ENCODE data around the gene SLC16A10. TPM values are rescaled to one million over a fixed set of nuclear protein-coding genes. Genes with fewer than 3 reads are reported as not detected.

Gene SLC16A10
- total RNA-seq, 1 donor from 2014 or later: 4.1 TPM

GRCh38 chr6:111110036-111110435 lies 22.7 kb downstream of the SLC16A10 start:
- H3K4me3 Mint-ChIP-seq (ENCODE audit: unreplicated experiment): no peak overlapping the region
- H3K27me3 Mint-ChIP-seq (ENCODE audit: unreplicated experiment): peaks cover 1% of the 10 kb centered on the region
- no peaks in the 10 kb centered on the region for H3K36me3 Mint-ChIP-seq (ENCODE audit: unreplicated experiment)
- H3K27ac Mint-ChIP-seq (ENCODE audit: unreplicated experiment): no peak overlapping the region
- TF ChIP-seq CTCF (IDR thresholded peaks at IDR 0.05; ENCODE audit: partially characterized antibody, unreplicated experiment): no peak
- DNase-seq: no peak
- H3K4me1 Mint-ChIP-seq (ENCODE audit: low read depth, unreplicated experiment): peaks cover 7% of the 10 kb centered on the region
- no peaks in the 10 kb centered on the region for H3K9me3 Mint-ChIP-seq (ENCODE audit: unreplicated experiment)

- H3K27ac Mint-ChIP-seq (ENCODE audit: unreplicated experiment): peak overlapping the region; percentile 18
- DNase-seq: no peak
- no peak for TF ChIP-seq CTCF (IDR thresholded peaks at IDR 0.05; ENCODE audit: partially characterized antibody, unreplicated experiment)
- peak overlapping the region; percentile 53 for H3K4me3 Mint-ChIP-seq (ENCODE audit: unreplicated experiment)
- no peaks in the 10 kb centered on the region for H3K9me3 Mint-ChIP-seq (ENCODE audit: unreplicated experiment)
- H3K36me3 Mint-ChIP-seq (ENCODE audit: unreplicated experiment): no peaks in the 10 kb centered on the region
- H3K27me3 Mint-ChIP-seq (ENCODE audit: unreplicated experiment): peaks cover 1% of the 10 kb centered on the region
- peaks cover 7% of the 10 kb centered on the region for H3K4me1 Mint-ChIP-seq (ENCODE audit: low read depth, unreplicated experiment)
Observed at GRCh38 chr6:111113336-111114086, 26.2 kb downstream of the SLC16A10 start.

- Mint-ChIP-seq H3K27ac (ENCODE audit: unreplicated experiment) (peak overlapping the region; percentile 18), H3K9me3 (ENCODE audit: unreplicated experiment) (no peaks in the 10 kb centered on the region), H3K4me1 (ENCODE audit: low read depth, unreplicated experiment) (peaks cover 7% of the 10 kb centered on the region), H3K36me3 (ENCODE audit: unreplicated experiment) (no peaks in the 10 kb centered on the region), H3K4me3 (ENCODE audit: unreplicated experiment) (no peak overlapping the region), H3K27me3 (ENCODE audit: unreplicated experiment) (peaks cover 1% of the 10 kb centered on the region)
- no peak for TF ChIP-seq CTCF (IDR thresholded peaks at IDR 0.05; ENCODE audit: partially characterized antibody, unreplicated experiment)
- no peak for DNase-seq
Observed at GRCh38 chr6:111114087-111114443, 26.8 kb downstream of the SLC16A10 start.

- no peak for DNase-seq
- H3K4me1 Mint-ChIP-seq (ENCODE audit: low read depth, unreplicated experiment): peaks cover 7% of the 10 kb centered on the region
- H3K36me3 Mint-ChIP-seq (ENCODE audit: unreplicated experiment): no peaks in the 10 kb centered on the region
- peaks cover 1% of the 10 kb centered on the region for H3K27me3 Mint-ChIP-seq (ENCODE audit: unreplicated experiment)
- no peak overlapping the region for H3K4me3 Mint-ChIP-seq (ENCODE audit: unreplicated experiment)
- no peaks in the 10 kb centered on the region for H3K9me3 Mint-ChIP-seq (ENCODE audit: unreplicated experiment)
- no peak overlapping the region for H3K27ac Mint-ChIP-seq (ENCODE audit: unreplicated experiment)
- TF ChIP-seq CTCF (IDR thresholded peaks at IDR 0.05; ENCODE audit: partially characterized antibody, unreplicated experiment): no peak
Observed at GRCh38 chr6:111114482-111114881, 27.2 kb downstream of the SLC16A10 start.

GRCh38 chr6:111118826-111119225 lies 31.5 kb downstream of the SLC16A10 start:
- no peak for TF ChIP-seq CTCF (IDR thresholded peaks at IDR 0.05; ENCODE audit: partially characterized antibody, unreplicated experiment)
- H3K4me3 Mint-ChIP-seq (ENCODE audit: unreplicated experiment): no peak overlapping the region
- peaks cover 4% of the 10 kb centered on the region for H3K4me1 Mint-ChIP-seq (ENCODE audit: low read depth, unreplicated experiment)
- DNase-seq: no peak
- H3K9me3 Mint-ChIP-seq (ENCODE audit: unreplicated experiment): no peaks in the 10 kb centered on the region
- no peaks in the 10 kb centered on the region for H3K36me3 Mint-ChIP-seq (ENCODE audit: unreplicated experiment)
- H3K27ac Mint-ChIP-seq (ENCODE audit: unreplicated experiment): no peak overlapping the region
- H3K27me3 Mint-ChIP-seq (ENCODE audit: unreplicated experiment): no peaks in the 10 kb centered on the region
